AG09309 (cell line): ENCODE results near the gene SHISAL1.
A peak's percentile ranks its signal among the peaks of the same experiment; 100 is the strongest.

Source experiments
- DNase-seq: peaks from one replicate; pipeline ENCODE4 v3.0.0-alpha.2; 2010; ENCODE audit warnings: low read depth
- H3K4me3 ChIP-seq: 2 replicates; pipeline ENCODE4 v1.5.1; 2011; ENCODE audit warnings: mild to moderate bottlenecking, low read depth, low read length, moderate library complexity; ENCODE audit not compliant: control insufficient read depth
- CTCF ChIP-seq: IDR thresholded peaks from 2 replicates; pipeline ENCODE4 v1.5.1; 2011; ENCODE audit warnings: mild to moderate bottlenecking, low read depth, low read length, inconsistent platforms; ENCODE audit not compliant: insufficient read depth, control insufficient read depth; ENCODE audit errors: missing control alignments

SHISAL1 gene

GRCh38 chr22:44291265-44291664 is 21.5 kb downstream of the SHISAL1 start:
- H3K4me3 ChIP-seq: no peak overlapping the region
- no peak for DNase-seq
- no peak for TF ChIP-seq CTCF

- DNase-seq: peak; percentile 35
- no peak overlapping the region for H3K4me3 ChIP-seq
- TF ChIP-seq CTCF: no peak
These were observed 23.2 kb downstream of the SHISAL1 start for GRCh38 chr22:44289414-44290171.

GRCh38 chr22:44288913-44289312 is 23.8 kb downstream of the SHISAL1 start:
- DNase-seq: no peak
- no peak overlapping the region for H3K4me3 ChIP-seq
- TF ChIP-seq CTCF: no peak

- DNase-seq: no peak
- TF ChIP-seq CTCF: no peak
- no peak overlapping the region for H3K4me3 ChIP-seq
These were observed 25.0 kb downstream of the SHISAL1 start for GRCh38 chr22:44287741-44288140.

GRCh38 chr22:44287121-44287693 is 25.5 kb downstream of the SHISAL1 start:
- TF ChIP-seq CTCF: no peak
- no peak overlapping the region for H3K4me3 ChIP-seq
- no peak for DNase-seq

GRCh38 chr22:44286646-44287045 is 26.1 kb downstream of the SHISAL1 start:
- TF ChIP-seq CTCF: no peak
- DNase-seq: no peak

GRCh38 chr22:44284711-44285110 is 28.0 kb downstream of the SHISAL1 start:
- H3K4me3 ChIP-seq: no peak overlapping the region
- DNase-seq: no peak
- no peak for TF ChIP-seq CTCF

More at GRCh38 chr22:44286646-44287045, 26.1 kb downstream of the SHISAL1 start:
- no peak overlapping the region for H3K4me3 ChIP-seq
